Activated CD4-positive, alpha-beta T cell treated with anti-CD3 and anti-CD28 coated beads, Interleukin-2, amount 50 U/mL, for 1 hour (primary cell): Measurements from ENCODE around the gene TTN.

ENCODE experiments used
- DNase-seq: peaks from one replicate; pipeline ENCODE4 v3.0.0-alpha.2; 2020

TTN gene

GRCh38 chr2:178811045-178811444 lies 3.8 kb upstream of the TTN start:
- DNase-seq, result no peak

GRCh38 chr2:178810422-178810821 lies 3.2 kb upstream of the TTN start:
- no peak for DNase-seq

DNA sequence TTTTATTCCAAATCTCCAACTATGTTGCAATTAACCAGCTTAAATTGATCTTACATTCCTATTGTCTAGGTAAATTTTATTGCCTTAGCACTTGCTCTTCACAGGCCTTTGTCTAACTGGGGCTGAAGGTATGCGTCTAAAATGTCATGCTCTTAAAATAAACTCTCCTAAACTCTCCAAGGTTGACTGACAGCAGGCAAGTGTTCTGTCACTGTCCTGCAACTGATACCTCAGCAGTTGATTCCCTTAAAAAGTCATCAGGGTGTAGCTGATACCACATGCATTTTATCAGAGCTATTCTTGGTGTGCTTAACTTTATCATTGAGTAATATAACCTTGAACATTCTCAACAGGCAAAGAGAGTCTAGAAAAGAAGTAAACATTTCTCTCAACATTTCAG lies 680 bp downstream of the TTN start:
- no peak for DNase-seq

DNA sequence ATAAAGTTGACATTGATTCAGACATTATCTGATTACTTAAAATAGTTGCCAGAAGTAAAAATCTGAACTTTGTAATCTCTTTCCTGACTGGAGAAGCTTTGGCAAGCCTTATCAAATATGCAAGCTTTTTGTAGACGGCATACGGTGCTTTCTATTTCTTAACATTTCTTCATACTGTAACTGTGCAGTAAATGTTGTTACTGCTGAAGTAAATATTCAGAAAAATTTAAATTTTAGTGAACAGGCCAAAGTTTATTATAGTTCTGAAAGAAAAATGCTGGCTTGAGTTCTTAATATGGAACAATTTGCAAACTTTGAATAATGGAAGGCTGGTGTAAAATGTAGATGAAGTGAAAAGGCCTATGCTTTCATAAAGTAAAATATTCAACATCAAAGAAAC lies 1.8 kb downstream of the TTN start:
- no peak for DNase-seq

DNA sequence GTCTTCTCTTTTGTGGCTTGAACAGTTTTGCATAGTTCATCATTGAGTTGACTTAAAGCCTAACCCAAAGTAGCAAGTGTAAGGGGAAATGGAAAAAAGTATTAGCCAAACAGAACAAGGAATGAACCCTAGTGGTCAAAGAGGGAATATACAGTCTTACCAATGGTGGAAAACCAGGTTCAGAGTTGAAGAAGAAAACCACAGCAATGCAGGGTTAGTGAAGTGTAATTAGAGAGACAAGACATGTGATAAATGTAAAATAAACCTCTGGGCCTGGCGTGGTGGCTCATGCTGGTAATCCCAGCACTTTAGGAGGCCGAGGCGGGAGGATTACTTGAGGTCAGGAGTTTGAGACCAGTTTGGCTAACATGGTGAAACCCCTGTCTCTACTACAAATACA lies 2.4 kb downstream of the TTN start:
- no peak for DNase-seq

DNA sequence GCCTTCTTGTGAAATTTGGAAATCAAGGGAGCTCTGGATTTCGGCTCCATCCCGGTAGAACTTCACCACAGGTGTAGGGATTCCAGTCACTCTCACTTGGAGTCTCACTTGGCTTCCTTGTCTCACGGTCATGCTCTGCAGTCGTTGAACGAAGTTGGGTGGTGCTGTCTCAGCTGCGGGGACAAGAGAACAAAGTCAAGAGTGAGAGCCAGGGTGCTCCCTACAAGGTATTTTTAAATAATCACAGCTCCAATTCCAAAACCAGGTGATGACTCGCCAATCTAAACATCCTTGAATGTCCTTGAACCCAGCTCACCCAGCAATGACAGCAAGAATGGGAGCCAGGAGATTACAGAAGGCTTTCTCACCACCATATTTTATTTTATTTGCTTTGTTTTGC lies 6.7 kb downstream of the TTN start:
- no peak for DNase-seq

GRCh38 chr2:178799305-178799704 lies 7.9 kb downstream of the TTN start:
- DNase-seq, result no peak

DNA sequence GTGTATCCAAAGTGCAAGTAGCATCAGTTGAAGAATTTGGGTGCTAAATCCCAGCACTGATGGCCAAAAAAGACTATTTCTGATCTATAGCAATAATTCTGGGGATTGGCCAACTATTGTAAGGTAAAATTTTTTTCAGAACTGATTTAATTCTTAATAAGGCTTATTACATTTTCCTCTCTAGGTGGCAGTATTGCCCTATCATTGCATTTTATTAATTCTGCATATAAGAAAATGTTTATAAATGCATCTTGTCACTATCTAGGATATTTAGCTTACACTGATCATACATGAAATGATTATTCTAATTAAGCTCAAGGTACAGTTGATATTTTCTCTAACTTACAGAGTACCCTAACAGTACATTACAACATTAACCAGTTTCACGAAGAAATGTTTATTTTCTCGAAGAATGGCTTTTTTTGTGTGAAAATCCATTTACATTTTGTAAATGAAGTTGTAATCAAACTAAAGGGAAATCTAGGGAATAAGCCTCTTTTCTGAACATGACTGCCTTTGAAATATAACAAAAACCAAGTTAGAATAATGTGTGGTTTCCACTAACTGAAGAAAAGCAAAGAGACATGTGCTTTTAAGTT lies 11.0 kb downstream of the TTN start:
- DNase-seq, result no peak

- DNase-seq, result no peak
Measured at GRCh38 chr2:178787934-178788333, 19.3 kb downstream of the TTN start.

DNA sequence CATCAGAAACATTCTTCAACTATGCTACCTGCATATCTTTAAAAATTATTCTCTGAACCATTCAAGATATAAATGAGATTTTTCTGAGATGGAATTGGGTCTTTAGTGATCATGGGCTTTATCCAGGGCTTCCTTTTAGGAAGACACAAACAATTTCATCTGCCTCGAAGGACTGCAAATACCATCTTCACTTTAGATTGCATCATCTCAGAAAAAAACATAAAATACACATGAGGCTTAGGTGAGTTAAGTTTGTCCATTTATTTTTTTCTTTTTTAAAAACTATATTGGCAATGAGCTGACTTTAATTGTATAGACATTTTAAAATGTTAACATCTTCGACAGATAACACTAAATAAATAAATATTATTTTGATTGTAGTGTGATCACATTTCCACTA lies 20.1 kb downstream of the TTN start:
- DNase-seq, result no peak

DNA sequence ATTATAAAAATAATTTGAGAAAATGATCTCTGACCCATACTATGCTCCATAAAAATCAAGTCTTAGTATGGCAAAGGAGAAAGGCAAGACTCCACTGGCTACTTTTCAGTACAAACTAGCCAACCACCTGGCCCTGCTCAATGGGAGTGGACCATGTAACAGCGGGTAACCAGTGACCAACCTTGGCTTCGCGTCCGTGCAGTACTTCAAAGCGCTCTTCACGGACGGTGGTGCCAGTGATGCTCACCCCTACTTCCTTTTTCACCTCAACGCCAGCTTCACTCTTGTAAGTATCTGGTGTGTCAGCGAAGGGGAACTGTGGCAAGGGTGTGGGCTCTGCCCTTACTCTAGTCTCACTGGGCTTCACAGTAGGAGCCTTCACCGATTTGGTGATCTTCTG lies 23.3 kb downstream of the TTN start:
- DNase-seq, result no peak

GRCh38 chr2:178782236-178782635 lies 25.0 kb downstream of the TTN start:
- no peak for DNase-seq

DNA sequence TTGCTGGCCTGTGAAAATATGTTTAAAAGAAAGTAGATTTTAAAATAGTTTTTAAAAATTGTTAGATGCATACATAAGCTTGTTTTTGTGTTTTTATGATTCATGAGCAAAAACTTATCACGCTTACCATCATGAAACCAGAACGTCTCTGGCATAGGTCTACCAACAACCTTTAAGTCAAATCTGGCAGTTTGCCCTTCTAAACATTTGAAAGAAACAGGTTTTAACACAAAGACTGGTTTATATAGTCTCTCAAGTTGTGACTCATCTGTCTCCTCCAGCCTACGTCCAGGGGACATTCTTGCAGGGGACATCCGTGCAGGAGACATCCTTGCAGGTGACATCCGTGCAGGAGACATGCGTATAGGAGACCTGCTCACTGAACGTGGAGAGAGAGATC lies 29.6 kb downstream of the TTN start:
- DNase-seq, result no peak

DNA sequence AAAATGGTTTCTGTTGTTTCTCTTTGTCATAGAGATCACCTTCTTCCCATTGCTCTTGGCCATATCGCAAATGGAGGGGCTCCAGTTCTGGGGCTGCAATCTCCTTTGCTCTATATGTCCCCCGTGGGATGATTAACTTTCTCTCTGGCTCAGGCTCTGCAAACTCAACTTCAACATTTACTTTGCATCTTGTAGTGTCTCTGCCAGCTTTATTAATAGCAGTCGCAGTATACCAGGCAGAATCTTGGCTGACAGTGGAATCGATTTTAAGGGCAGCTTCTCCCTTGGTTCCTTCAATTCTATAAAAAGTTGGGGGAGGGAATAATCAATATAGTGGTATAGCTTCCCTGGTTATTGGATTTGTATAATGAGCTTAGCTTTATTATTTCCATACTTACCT lies 30.5 kb downstream of the TTN start:
- DNase-seq, result no peak

- DNase-seq, result no peak
Measured at GRCh38 chr2:178775975-178776374, 31.2 kb downstream of the TTN start.

- DNase-seq, result no peak
Measured at GRCh38 chr2:178770518-178770917, 36.7 kb downstream of the TTN start.

DNA sequence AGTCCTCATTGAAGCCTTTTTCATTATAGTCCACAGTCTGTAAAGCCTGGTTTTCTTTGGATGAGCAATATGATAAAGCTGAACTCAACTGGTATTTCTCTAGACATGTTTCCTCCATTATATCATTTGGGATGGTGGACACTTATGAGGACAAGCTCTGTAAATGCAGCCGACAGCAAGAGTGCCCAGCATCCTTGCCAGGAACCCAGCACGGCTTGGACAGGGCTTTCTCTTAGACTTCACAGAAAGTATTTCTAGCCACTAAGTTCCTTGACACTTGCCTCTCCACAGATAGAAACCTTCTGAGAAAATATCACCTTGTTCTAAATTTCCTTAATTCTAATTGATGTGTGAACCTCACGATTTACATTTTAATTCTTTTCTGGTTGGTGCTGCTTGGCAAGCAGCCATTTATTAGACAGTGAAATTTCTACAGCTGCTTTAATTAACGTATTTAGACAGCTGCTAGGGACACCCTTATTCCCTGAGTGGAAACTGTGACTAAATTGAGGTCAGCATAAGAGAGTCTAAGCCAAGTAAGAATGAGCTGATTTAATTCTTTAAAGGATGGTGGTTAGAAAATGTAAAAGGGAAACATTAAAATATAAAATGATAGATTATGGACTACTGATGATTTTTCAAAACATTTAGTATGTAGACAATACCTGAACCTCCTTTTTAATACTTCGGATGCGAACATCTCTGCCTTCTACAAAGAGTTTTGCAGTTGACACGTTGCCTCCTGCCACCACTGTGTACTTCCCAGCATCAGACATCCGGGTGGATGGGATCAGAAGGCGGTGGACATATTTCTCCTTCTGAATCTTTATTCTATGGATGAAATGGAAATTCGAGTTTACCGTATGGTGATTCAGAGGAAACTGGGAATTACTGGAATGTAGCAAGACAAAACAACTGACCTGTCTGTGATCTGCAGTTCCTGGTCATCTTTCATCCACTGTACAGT lies 39.8 kb downstream of the TTN start:
- DNase-seq, result no peak

DNA sequence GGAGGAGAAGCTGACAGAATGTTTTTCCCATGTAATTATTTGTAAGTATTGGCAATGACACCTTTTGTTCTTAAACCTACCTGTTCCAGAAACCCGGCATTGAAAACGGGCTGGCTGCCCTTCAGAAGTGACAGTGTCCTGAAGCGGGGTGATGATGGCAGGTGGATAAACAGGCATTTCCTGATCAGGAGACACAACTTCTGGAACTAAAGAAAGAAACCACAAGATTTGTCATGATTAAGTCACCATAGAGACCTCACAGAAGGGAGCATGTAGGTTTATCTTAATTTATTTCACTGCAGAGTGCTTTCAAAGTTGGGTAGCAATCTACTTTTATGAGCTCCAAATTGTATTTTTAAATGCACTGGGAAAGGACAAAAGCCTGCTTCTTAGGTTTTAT lies 43.1 kb downstream of the TTN start:
- no peak for DNase-seq

DNA sequence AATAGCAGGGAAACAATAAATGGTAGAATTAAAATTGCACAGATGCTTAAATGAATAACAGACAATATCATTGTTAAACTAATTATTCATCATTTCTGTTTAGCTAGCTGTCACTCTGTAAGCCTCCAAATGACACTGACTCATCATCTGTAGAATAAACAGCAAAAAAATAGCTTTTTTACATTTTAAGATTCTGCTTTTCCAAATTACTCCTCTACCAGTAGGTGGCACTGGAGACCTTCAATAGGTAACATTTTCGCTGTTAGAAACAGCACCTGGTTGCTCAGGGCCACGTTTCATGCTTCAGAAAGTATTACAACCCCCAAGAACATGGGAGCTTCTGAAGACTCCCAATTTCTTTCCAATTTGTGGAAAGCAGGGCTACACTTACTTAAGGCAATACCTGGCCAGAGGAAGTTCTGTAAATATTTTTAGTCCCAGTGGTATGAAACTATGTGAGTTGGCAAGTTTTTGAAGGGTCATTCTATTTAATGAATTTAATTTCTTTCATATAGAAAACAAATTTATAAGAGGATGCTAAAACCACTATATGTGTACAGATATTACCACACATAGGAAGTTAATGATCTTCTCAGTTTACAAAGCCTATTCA lies 45.4 kb downstream of the TTN start:
- DNase-seq, result peak; percentile 1

DNA sequence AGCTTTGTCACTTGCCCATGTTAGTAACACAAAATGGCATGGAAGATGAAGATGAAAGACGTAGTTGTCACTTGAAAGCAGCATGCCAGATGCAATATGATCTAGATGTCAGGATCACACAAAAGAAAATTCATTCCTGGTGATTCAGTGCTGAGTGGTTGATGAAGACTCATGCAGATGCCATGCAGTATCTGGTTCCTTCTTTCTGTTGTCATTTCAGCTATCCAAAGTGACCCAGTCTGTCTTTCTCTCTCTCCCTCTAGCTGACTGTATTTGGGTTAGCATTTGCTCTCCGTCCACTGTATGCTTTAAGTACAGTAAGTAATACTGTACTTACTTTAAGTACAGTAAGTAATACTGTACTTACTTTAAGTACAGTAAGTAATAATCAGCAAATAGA lies 50.4 kb downstream of the TTN start:
- no peak for DNase-seq

GRCh38 chr2:178756343-178756742 lies 50.9 kb downstream of the TTN start:
- DNase-seq, result no peak

GRCh38 chr2:178747767-178748166 lies 59.5 kb downstream of the TTN start:
- no peak for DNase-seq

DNA sequence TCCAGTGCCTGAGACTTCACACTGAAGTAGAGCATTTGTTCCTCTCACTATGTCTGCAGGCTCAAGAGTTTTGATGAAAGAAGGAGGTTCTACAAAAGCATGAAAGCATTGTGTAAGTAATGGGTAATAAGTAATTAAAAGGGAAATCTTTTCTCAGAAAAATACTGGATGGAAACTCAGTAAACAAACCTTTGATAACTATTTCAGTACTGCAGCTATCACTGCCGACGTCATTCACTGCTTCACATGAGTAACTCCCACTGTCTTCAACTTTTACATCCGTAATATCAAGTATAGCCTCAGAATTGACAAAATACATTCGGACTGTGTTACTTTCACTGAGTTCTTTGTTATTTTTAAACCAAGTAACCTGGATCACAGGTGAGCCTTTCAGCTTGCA lies 72.7 kb downstream of the TTN start:
- DNase-seq, result no peak

GRCh38 chr2:178733975-178734374 lies 73.2 kb downstream of the TTN start:
- no peak for DNase-seq
